HG02798 (cell line): ENCODE results near the gene CTNNA3.

Experiments used
- ATAC-seq: cut with Tn5 transposase; IDR thresholded peaks from one replicate; pipeline ENCODE4 v1.9.1; 2021; ENCODE audit warnings: mild to moderate bottlenecking; ENCODE audit not compliant: unreplicated experiment, poor library complexity

Gene CTNNA3

GRCh38 chr10:66637273-66638036 is 1058.5 kb downstream of the CTNNA3 start:
- ATAC-seq, result no peak

GRCh38 chr10:66629996-66630395 is 1066.0 kb downstream of the CTNNA3 start:
- no peak for ATAC-seq

- ATAC-seq, result peak; percentile 64
Observed at GRCh38 chr10:66627156-66627555, 1068.8 kb downstream of the CTNNA3 start.

- no peak for ATAC-seq
Observed at GRCh38 chr10:66625709-66626590, 1070.0 kb downstream of the CTNNA3 start.

- no peak for ATAC-seq
Observed at GRCh38 chr10:66622050-66622449, 1073.9 kb downstream of the CTNNA3 start.

- no peak for ATAC-seq
Observed at GRCh38 chr10:66604195-66604594, 1091.8 kb downstream of the CTNNA3 start.

GRCh38 chr10:66591865-66592264 is 1104.1 kb downstream of the CTNNA3 start:
- ATAC-seq, result no peak

GRCh38 chr10:66587680-66588050 is 1108.3 kb downstream of the CTNNA3 start:
- ATAC-seq, result no peak

- ATAC-seq, result no peak
Observed at GRCh38 chr10:66586897-66587679, 1108.9 kb downstream of the CTNNA3 start.

GRCh38 chr10:66586073-66586472 is 1109.9 kb downstream of the CTNNA3 start:
- no peak for ATAC-seq

- no peak for ATAC-seq
Observed at GRCh38 chr10:66575251-66575855, 1120.6 kb downstream of the CTNNA3 start.

GRCh38 chr10:66572700-66573099 is 1123.3 kb downstream of the CTNNA3 start:
- no peak for ATAC-seq

GRCh38 chr10:66565999-66566398 is 1130.0 kb downstream of the CTNNA3 start:
- ATAC-seq, result no peak

GRCh38 chr10:66564287-66564686 is 1131.7 kb downstream of the CTNNA3 start:
- ATAC-seq, result no peak

GRCh38 chr10:66555061-66555460 is 1140.9 kb downstream of the CTNNA3 start:
- ATAC-seq, result no peak

- no peak for ATAC-seq
Observed at GRCh38 chr10:66552331-66552730, 1143.7 kb downstream of the CTNNA3 start.

GRCh38 chr10:66550351-66550750 is 1145.6 kb downstream of the CTNNA3 start:
- ATAC-seq, result no peak

GRCh38 chr10:66538908-66539307 is 1157.1 kb downstream of the CTNNA3 start:
- ATAC-seq, result no peak

GRCh38 chr10:66538371-66538770 is 1157.6 kb downstream of the CTNNA3 start:
- ATAC-seq, result no peak

GRCh38 chr10:66537186-66537585 is 1158.8 kb downstream of the CTNNA3 start:
- no peak for ATAC-seq
